Activated CD8-positive, alpha-beta memory T cell treated with anti-CD3 and anti-CD28 coated beads, Interleukin-2, amount 50 U/mL, for 24 hours (primary cell): ENCODE data around the gene FES.
A peak's percentile ranks its signal among the peaks of the same experiment; 100 is the strongest.

Source experiments
- DNase-seq: peaks from one replicate; pipeline ENCODE4 v3.0.0-alpha.2; 2020; ENCODE audit errors: extremely low read depth

FES gene

DNA sequence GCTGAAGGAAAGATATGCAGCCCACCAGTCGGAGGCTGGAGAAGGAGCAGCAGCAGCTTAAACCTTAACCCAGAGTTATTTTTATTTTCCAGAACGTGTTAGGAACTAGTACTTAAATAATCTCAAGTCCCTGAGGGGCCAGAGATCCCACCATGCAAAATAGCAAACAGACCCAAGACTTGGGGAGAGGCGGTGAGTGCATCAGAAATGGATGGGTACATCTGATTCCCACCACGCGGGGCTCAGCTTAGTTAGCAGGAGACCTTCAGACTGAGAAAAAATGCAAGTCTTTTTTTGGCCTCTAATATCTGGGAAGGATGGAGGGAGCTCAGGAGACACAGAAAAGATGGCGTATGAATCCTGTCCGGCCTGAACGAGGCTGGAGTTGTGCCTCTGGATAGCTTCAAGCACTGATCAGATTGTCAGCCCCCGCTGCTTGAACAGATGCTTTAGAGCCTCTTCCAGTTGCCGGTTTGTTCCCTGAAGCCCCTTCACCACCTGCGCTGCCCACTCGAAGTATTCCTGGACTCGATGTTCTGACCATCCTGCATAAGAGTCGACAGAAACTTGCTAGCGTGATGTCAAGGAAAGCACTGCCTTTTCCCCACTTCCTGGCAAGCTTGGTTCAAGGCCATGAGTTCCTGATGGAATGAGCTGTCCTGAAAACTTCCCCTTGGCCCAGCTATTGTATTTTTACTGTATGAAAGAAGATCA, 46.7 kb downstream of the FES start:
- no peak for DNase-seq

DNA sequence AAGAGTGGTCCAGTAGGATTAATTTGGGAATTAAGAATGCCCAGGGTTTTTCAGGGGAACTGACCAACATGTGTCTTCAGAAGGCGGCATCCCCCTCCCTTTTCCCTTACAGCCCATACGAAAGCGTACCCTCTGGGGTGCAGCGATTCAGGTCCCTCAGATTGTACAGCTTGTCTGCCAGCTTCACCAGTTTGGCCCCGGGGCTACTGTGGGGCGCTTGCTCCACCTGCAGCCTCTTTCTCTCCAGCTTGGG, 47.2 kb downstream of the FES start:
- no peak for DNase-seq

- DNase-seq = peak; percentile 71
Observed at GRCh38 chr15:90931828-90932659, 47.7 kb downstream of the FES start, which contains the start of gene HDDC3. Gene HDDC3 (minus strand): TSS chr15:90932549. CDS start chr15:90932540, 9 bp downstream.

- DNase-seq = no peak
Observed at GRCh38 chr15:90932660-90932991, 48.3 kb downstream of the FES start.

DNA sequence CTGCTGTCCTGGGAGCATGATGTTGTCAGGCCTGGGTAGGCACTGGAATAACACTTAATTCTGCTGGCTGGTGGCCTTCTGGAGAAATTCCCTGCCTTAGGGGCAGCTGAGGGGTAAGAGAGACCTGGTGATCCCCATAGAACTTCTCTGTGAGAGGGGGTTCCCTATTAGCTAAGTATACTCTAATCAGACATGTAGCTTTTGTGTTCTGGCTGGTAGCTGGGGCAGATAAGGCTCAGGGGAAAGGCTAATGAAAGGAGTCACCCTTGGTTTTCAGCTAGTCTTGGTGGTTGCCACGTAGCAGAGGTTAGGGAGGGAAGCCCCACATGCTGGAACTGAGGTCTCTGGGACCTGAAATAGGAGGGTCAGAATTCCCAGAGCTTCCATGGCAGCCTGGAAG, 49.0 kb downstream of the FES start:
- DNase-seq = no peak

DNA sequence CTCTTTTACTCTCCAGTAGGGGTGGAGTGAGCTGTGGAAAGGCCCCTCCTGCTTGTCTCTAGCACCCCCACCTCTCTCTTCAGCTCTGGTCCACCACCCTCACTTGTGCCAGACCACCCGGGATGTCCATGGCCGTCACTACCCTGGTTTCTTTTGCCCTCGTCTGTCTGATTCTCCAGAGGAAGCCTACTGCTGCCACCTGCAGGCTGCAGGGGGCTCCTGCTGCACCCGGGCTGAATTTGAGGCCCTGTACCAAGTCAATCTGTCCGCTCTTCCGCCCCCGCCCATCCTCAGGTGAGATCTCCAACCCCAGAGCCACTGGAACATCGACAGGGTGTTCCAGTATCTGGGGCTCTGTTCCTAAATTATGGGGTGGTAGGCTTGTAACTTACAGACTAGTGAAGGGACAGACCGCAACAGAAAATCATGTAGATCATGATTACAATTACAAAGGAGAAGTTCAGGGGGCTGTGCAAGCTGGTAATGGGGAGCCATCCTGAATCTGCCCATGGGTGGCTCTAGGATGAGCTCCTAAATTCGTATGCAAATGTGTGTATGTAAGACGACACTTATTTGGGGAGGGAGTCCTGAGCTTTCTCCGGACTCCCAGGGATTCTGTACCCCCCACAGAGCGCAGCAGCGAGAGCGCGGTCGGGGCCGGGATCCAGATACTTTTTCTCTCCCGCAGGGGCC, 50.1 kb downstream of the FES start:
- DNase-seq = peak; percentile 60

DNA sequence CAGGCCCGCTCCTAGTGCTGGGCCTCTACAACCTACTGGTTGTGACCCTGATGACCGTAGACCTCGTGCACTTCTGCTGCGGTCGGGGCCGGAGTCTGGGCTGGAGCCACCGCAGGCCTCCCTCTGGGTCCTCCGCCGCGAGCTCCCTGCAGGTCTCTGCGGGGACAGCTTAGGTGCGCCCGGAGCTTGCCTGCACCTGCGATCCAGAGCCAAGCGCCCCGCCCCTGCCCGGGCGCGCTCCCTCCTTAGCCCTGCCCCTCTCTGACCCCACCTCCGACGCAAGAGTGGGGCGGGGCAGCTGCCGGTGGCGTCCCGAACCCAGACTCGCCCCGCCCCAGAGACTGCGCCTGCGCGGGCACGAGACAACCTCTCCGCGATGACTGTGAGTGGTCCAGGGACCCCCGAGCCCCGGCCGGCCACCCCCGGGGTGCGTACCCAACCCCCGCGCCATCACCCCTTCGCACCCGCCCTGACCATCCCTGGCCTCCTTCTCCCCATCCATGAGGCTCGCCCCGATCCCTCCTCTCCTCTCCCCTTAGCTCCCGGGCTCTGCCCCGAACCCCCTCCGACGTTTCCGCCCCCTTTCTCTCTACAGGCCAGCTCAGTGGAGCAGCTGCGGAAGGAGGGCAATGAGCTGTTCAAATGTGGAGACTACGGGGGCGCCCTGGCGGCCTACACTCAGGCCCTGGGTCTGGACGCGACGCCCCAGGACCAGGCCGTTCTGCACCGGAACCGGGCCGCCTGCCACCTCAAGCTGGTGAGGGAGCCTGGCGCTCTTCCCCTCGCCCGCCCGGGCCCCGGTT, 50.8 kb downstream of the FES start, which contains the start of gene UNC45A:
TSS of gene UNC45A (plus strand) at position 337 of the 803 bp plus-strand sequence. CDS start at position 377, 40 bp downstream.
- peak; percentile 86 for DNase-seq

GRCh38 chr15:90936823-90937222, 52.5 kb downstream of the FES start:
- no peak for DNase-seq

GRCh38 chr15:90938261-90938660, 54.0 kb downstream of the FES start:
- DNase-seq = no peak

GRCh38 chr15:90939756-90940155, 55.5 kb downstream of the FES start:
- DNase-seq = no peak

DNA sequence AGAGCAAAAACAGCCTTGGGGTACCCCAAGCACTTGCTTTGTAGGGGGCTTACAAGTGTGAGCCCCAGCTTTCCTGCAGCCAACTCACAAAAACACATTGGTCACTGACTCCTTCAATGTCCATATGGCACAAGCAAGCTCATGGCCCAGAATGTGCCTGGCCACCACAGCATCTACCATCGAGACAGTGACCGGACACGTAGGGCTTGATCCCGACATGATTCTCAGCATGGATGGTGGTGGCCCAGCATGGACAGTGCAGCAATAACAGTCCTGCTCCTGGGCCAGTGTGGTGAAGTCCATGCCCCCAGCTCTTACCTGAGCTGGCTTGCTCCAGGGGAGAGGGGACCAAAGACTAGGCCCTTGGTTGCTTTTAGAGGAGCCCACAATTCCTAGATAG, 56.7 kb downstream of the FES start:
- no peak for DNase-seq

DNA sequence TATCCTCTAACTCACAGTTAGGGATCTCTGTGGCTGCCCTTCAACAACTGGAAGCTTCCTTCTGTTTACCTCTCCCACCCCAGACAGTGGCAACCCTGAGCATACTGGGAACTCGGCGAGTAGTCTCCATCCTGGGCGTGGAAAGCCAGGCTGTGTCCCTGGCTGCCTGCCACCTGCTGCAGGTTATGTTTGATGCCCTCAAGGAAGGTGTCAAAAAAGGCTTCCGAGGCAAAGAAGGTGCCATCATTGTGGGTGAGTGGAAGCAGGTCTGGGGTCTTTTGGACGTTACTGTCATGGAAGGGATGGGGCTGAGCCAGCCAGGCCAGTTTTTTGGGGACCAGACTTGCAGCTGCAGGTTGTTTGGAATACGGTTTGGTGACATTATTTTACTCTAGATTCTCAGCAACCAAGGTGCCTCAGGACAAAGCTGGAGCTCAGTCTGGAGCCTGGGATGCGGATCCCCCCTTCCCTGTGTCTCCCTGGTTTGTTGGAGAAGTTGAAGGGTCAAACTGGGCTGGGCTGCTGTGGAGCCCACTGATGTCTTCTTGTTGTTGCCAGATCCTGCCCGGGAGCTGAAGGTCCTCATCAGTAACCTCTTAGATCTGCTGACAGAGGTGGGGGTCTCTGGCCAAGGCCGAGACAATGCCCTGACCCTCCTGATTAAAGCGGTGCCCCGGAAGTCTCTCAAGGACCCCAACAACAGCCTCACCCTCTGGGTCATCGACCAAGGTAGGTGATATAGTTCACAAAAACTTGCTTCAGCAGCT, 58.2 kb downstream of the FES start:
- DNase-seq = no peak

- DNase-seq = no peak
Observed at GRCh38 chr15:90945091-90945490, 60.8 kb downstream of the FES start.
